ENCODE results near the gene RELL1. TPM values are rescaled to one million over a fixed set of nuclear protein-coding genes. Genes with fewer than 3 reads are reported as not detected.

The RELL1 gene
- total RNA-seq, 1 donor from 2014 or later = 22.2 TPM

DNA sequence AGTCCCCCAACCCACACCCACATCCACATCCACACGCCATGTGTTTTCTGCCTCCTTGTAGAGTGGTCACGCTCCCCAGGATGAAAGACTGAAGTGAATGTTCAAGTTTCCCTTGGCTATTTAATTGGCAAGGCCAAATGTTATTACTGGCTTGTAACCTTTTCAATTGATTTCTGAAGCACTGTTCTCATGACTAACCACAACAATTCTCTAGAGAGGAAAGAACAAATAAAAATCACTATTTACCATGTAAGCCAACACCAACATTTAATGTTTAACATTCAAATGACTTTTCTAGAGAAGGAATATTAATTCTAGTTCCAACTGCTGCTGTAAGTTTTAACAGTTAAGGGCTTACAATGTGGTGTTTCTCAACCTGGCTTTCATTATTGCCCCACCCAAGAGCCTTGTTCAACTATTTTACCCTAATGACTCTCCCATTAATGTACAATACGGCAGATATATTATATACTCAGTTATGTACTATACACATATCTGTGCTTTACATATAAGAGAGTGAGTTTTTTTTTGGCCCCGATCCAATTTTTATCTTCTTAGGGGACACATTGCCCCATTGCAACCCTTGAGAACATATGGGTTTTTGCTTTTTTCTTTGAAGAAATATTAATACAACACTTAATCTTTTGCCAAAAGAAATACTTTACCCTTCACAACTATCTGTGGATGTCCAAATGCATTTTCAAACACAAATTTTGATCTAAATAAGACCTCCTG lies 46.5 kb downstream of the RELL1 start:
- Mint-ChIP-seq H3K4me1 (ENCODE audit: low read depth) (no peaks in the 10 kb centered on the region), H3K27ac (no peak overlapping the region), H3K4me3 (ENCODE audit: low read depth) (no peak overlapping the region), H3K9me3 (no peaks in the 10 kb centered on the region), H3K36me3 (ENCODE audit: low read depth) (peaks cover 24% of the 10 kb centered on the region), H3K27me3 (ENCODE audit: low read depth) (no peaks in the 10 kb centered on the region)
- DNase-seq (ENCODE audit: low spot score) = no peak
- intact Hi-C loops (cut with micrococcal nuclease) = no loop called here

DNA sequence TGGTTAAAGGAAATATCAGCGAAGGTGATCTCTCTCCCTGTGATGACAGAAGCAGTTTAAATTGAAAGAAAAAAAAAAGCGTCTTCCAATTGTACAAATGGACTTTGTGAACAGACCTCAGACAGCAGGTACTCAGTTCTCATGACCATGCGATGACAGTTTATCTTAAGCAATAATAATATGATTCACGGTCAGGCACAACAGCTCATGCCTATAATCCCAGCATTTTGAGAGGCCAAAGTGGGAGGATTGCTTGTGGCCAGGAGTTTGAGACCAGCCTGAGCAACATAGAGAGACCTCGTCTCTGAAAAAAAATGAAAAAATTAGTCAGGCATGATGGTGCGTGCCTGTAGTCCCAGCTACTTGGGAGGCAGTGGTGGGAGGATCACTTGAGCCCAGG lies 51.0 kb downstream of the RELL1 start:
- H3K36me3 Mint-ChIP-seq (ENCODE audit: low read depth) = peaks cover 46% of the 10 kb centered on the region
- intact Hi-C loops (cut with micrococcal nuclease) = no loop called here

DNA sequence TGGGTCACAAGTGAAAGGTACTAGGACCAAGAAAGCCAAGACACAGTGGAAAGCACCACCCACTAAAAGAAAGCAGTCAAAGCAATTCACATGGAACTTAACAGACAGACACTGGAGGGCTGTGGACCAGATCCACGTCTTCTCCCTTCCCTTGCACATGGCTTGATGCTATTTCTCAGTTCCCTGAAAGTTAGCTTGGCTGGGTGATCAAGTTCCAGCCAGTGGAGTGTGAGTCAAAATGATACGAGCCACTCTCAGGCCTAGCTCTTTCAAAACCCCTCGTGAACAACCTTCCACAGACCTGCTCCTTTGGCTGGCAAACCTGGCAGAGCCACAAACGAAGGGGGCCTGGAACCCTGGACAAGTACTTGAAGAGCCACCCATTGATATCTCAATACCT lies 52.0 kb downstream of the RELL1 start:
- Mint-ChIP-seq H3K36me3 (ENCODE audit: low read depth) (peaks cover 55% of the 10 kb centered on the region), H3K4me1 (ENCODE audit: low read depth) (peaks cover 2% of the 10 kb centered on the region), H3K4me3 (ENCODE audit: low read depth) (no peak overlapping the region), H3K9me3 (no peaks in the 10 kb centered on the region), H3K27me3 (ENCODE audit: low read depth) (no peaks in the 10 kb centered on the region), H3K27ac (no peak overlapping the region)
- intact Hi-C loops (cut with micrococcal nuclease) = no loop called here
- no peak for DNase-seq (ENCODE audit: low spot score)

More for the DNA sequence above, 51.0 kb downstream of the RELL1 start:
- H3K9me3 Mint-ChIP-seq = no peaks in the 10 kb centered on the region
- no peak overlapping the region for H3K27ac Mint-ChIP-seq
- no peaks in the 10 kb centered on the region for H3K27me3 Mint-ChIP-seq (ENCODE audit: low read depth)
- no peak for DNase-seq (ENCODE audit: low spot score)
- no peak overlapping the region for H3K4me3 Mint-ChIP-seq (ENCODE audit: low read depth)
- peaks cover 2% of the 10 kb centered on the region for H3K4me1 Mint-ChIP-seq (ENCODE audit: low read depth)

DNA sequence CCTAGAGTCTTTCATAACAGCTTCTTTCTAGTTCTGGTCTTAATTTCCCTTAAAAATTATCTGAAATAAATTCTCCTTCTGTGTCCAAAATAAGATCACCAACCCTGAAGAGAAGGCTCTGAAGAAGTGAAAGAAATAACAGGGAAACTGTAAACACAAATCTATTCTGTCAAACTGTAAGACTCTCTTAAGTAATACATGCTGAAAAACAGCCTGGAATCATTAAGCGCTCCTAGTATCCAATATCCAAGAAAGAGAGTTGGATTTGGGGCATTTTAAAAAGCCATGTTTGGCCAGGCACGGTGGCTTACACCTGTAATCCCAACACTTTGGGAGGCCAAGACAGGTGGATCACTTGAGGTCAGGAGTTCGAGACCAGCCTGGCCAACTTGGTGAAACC lies 53.3 kb downstream of the RELL1 start:
- DNase-seq (ENCODE audit: low spot score) = no peak
- Mint-ChIP-seq H3K36me3 (ENCODE audit: low read depth) (peaks cover 63% of the 10 kb centered on the region), H3K4me1 (ENCODE audit: low read depth) (peaks cover 2% of the 10 kb centered on the region), H3K9me3 (no peaks in the 10 kb centered on the region), H3K4me3 (ENCODE audit: low read depth) (no peak overlapping the region), H3K27me3 (ENCODE audit: low read depth) (no peaks in the 10 kb centered on the region), H3K27ac (no peak overlapping the region)
- intact Hi-C loops (cut with micrococcal nuclease) = no loop called here

DNA sequence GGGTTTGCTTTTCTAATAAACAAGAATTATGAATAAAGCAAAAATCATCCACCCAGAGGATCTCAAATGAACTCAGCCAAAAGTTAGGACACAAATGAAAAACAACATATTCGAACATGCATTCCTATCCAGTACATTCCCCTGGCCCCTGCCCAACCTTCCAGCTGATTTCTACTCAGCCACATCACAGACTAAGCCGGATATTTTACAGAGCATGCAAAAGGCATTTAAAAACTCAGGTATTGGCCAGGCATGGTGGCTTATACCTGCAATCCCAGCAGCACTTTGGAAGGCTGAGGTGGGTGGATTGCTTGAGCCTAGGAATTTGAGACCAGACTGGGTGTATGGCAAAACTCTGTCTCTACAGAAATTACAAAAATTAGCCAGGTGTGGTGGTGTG lies 54.6 kb downstream of the RELL1 start:
- Mint-ChIP-seq H3K4me1 (ENCODE audit: low read depth) (peaks cover 2% of the 10 kb centered on the region), H3K27me3 (ENCODE audit: low read depth) (no peaks in the 10 kb centered on the region), H3K27ac (no peak overlapping the region), H3K36me3 (ENCODE audit: low read depth) (peaks cover 59% of the 10 kb centered on the region), H3K9me3 (no peaks in the 10 kb centered on the region), H3K4me3 (ENCODE audit: low read depth) (no peak overlapping the region)
- no peak for DNase-seq (ENCODE audit: low spot score)
- intact Hi-C loops (cut with micrococcal nuclease) = no loop called here

DNA sequence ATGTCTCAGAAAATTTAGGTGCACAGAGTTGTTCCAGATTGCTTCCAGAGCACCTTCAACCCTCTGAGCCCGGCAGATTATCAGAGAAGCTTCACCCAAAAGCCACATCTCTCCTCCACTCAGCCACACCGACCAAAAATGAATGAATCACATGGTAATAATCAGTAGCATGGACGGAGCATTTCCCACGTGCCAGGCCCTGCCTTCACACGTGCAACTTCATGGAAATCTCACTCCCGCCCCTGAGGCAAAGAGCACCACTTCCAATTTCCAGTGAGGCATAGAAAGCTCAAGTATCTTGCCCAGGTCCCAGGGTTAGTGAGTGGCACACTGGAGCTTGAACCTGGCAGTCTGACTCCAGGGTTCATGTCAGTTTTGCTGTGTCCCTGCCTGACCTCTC lies 56.5 kb downstream of the RELL1 start:
- H3K36me3 Mint-ChIP-seq (ENCODE audit: low read depth) = peaks cover 58% of the 10 kb centered on the region
- intact Hi-C loops (cut with micrococcal nuclease) = no loop called here
- no peak overlapping the region for H3K4me3 Mint-ChIP-seq (ENCODE audit: low read depth)
- no peaks in the 10 kb centered on the region for H3K27me3 Mint-ChIP-seq (ENCODE audit: low read depth)
- H3K9me3 Mint-ChIP-seq = no peaks in the 10 kb centered on the region
- DNase-seq (ENCODE audit: low spot score) = no peak
- peaks cover 2% of the 10 kb centered on the region for H3K4me1 Mint-ChIP-seq (ENCODE audit: low read depth)
- H3K27ac Mint-ChIP-seq = no peak overlapping the region

DNA sequence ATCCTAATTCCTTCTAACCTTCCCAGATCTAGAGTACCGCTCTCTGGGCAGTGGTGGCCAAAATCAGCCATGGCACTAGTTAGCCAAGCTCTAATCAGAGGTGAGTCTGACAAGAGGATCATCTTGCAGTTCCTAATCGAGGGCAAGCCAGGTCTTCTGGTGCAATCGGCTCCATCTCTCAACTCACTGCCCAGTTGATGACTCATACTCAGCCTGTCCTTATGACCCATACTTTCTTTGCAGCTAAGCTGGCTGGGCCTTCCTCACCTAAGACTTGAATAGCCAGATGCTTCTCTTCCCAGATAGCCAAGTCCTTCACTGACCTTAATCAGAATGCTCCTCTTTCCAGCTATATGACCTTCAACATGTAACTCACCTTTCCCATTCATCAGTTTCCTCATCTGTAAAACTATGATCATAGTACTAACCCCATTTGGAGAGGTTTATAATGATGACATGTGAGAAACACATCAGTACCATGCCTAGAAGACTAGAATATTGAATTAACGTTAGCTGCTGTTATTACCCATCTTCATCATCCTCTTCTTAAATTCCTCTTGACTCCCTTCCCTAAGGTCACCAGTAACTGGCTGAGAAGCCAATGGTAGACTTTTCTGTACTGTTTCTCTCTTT lies 57.1 kb downstream of the RELL1 start:
- no peaks in the 10 kb centered on the region for H3K4me1 Mint-ChIP-seq (ENCODE audit: low read depth)
- peaks cover 53% of the 10 kb centered on the region for H3K36me3 Mint-ChIP-seq (ENCODE audit: low read depth)
- H3K9me3 Mint-ChIP-seq = no peaks in the 10 kb centered on the region

DNA sequence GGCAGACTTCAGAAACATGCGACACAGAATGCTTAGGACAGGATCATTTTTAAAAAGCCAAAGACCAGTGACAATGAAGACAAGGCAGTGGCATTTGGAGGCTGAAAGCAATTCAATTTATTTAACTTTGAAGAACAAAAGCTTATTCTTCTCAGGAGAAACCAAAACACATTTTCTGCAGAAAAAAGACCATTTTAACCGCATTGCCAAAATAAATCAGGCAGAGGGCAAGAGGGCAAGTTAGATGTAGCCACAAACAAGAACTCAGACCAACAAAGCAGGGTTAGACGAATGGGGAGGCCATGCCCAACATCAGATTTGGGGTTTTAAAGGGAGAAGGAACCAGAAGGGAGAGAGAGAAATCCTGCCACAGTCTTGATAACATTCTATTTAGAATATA lies 58.9 kb downstream of the RELL1 start:
- Mint-ChIP-seq H3K4me3 (ENCODE audit: low read depth) (no peak overlapping the region), H3K27me3 (ENCODE audit: low read depth) (no peaks in the 10 kb centered on the region), H3K4me1 (ENCODE audit: low read depth) (no peaks in the 10 kb centered on the region), H3K9me3 (no peaks in the 10 kb centered on the region), H3K36me3 (ENCODE audit: low read depth) (peaks cover 58% of the 10 kb centered on the region), H3K27ac (no peak overlapping the region)
- no peak for DNase-seq (ENCODE audit: low spot score)
- intact Hi-C loops (cut with micrococcal nuclease) = no loop called here

More for the DNA sequence above, 57.1 kb downstream of the RELL1 start:
- no peak for DNase-seq (ENCODE audit: low spot score)
- Mint-ChIP-seq H3K27ac (no peak overlapping the region), H3K27me3 (ENCODE audit: low read depth) (no peaks in the 10 kb centered on the region), H3K4me3 (ENCODE audit: low read depth) (no peak overlapping the region)
- intact Hi-C loops (cut with micrococcal nuclease) = no loop called here

DNA sequence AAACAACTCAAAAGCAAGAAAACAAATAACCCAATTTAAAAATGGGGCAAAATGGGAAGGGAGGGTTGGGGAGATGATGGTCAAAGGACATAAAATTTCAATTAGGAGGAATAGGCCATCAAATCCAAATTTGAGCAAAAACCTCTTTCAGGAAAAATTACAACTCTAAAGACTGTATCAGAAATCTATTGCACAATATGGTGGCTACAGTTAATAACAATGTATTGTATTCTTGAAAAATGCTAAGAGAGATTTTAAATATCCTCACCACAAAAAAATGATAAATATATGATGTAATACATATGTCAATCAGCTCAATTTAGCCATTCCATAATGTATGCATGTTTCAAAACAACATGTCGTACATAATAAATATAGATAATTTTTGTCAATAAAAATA lies 60.7 kb downstream of the RELL1 start:
- Mint-ChIP-seq H3K27ac (no peak overlapping the region), H3K36me3 (ENCODE audit: low read depth) (peaks cover 52% of the 10 kb centered on the region), H3K27me3 (ENCODE audit: low read depth) (no peaks in the 10 kb centered on the region), H3K4me1 (ENCODE audit: low read depth) (no peaks in the 10 kb centered on the region), H3K9me3 (no peaks in the 10 kb centered on the region), H3K4me3 (ENCODE audit: low read depth) (no peak overlapping the region)
- DNase-seq (ENCODE audit: low spot score) = no peak
- intact Hi-C loops (cut with micrococcal nuclease) = no loop called here

DNA sequence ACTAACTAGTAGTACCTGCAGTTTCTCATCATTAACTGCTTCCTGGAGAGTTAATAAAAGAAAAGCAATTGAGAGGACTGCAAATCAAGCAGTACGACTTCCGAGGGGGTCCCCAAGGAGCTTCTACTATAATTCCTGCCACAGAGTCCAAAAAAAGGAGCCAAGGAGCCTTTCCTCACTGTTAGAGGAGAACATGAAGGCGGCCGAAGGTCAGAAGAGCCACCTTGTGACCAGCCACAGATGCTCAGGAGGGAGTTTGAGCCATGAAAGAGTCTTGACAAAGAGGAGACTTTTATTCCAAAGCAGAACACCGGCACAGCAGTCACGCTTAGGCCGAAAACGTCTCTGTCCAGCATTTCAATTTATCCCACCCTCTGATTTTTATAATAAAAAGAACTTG lies 62.2 kb downstream of the RELL1 start:
- intact Hi-C loops (cut with micrococcal nuclease) = no loop called here
- H3K36me3 Mint-ChIP-seq (ENCODE audit: low read depth) = peaks cover 40% of the 10 kb centered on the region
- DNase-seq (ENCODE audit: low spot score) = no peak
- H3K27me3 Mint-ChIP-seq (ENCODE audit: low read depth) = no peaks in the 10 kb centered on the region
- H3K9me3 Mint-ChIP-seq = no peaks in the 10 kb centered on the region
- no peak overlapping the region for H3K4me3 Mint-ChIP-seq (ENCODE audit: low read depth)
- H3K4me1 Mint-ChIP-seq (ENCODE audit: low read depth) = no peaks in the 10 kb centered on the region
- H3K27ac Mint-ChIP-seq = no peak overlapping the region

DNA sequence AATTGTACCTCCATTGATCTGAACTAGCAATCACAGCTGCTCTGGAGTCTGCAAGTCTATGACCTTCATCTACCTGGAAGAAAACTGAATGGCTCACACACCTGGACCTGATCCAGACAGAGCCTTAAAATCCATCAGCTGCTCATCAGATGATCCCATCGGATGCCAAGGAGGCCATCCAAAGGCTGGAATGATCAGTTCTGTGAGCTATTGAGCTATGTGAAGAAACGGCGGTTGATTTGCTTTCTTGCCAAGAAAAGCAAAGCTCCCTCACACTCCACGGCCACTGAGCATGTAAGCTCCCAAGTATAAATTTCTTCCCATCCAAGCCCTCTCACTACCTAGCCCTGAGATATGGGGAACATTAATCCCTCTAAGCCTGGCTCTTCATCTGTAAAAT lies 63.1 kb downstream of the RELL1 start:
- H3K27me3 Mint-ChIP-seq (ENCODE audit: low read depth) = no peaks in the 10 kb centered on the region
- H3K9me3 Mint-ChIP-seq = no peaks in the 10 kb centered on the region
- no peak for DNase-seq (ENCODE audit: low spot score)
- H3K4me1 Mint-ChIP-seq (ENCODE audit: low read depth) = no peaks in the 10 kb centered on the region
- no peak overlapping the region for H3K4me3 Mint-ChIP-seq (ENCODE audit: low read depth)
- no peak overlapping the region for H3K27ac Mint-ChIP-seq
- H3K36me3 Mint-ChIP-seq (ENCODE audit: low read depth) = peaks cover 35% of the 10 kb centered on the region
- intact Hi-C loops (cut with micrococcal nuclease) = no loop called here

DNA sequence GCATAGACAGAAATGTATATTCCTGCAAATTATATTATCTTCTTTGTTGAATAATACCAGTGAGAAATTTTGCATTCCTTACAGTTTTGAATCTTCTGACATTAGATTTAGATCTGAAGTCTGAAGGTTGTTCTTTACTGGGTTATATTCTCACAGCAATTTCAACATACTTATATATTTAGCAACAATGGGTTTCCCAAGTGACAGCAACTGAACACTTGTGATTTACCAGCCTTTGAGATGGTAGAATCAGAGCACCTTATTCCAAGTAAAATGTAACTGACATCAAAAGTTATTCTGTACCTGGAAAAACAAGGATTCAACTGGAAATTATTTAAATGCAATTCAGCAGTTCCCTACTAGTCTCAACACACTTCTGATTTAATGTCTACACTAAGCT lies 66.0 kb downstream of the RELL1 start:
- Mint-ChIP-seq H3K27me3 (ENCODE audit: low read depth) (no peaks in the 10 kb centered on the region), H3K9me3 (no peaks in the 10 kb centered on the region), H3K4me1 (ENCODE audit: low read depth) (peaks cover 12% of the 10 kb centered on the region), H3K4me3 (ENCODE audit: low read depth) (no peak overlapping the region), H3K27ac (no peak overlapping the region), H3K36me3 (ENCODE audit: low read depth) (peaks cover 25% of the 10 kb centered on the region)
- intact Hi-C loops (cut with micrococcal nuclease) = no loop called here
- no peak for DNase-seq (ENCODE audit: low spot score)

DNA sequence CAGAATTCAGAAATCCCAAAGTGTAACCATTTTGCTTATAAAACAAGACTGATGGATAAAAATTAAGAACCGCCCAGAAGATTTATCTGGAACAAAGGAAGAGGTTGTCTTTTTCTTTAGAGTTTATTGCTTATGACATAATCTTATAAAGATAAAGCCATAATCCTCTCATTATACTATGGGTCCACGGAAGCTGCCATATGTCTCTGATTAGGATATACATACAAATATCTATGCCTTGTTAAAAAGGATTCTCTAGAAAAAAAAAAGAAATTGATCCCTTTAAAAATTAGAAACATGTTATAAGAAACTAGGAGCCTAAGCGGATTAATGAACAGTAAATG lies 70.5 kb downstream of the RELL1 start:
- Mint-ChIP-seq H3K4me3 (ENCODE audit: low read depth) (no peak overlapping the region), H3K4me1 (ENCODE audit: low read depth) (peaks cover 14% of the 10 kb centered on the region), H3K9me3 (no peaks in the 10 kb centered on the region), H3K27me3 (ENCODE audit: low read depth) (no peaks in the 10 kb centered on the region), H3K27ac (no peak overlapping the region), H3K36me3 (ENCODE audit: low read depth) (peaks cover 17% of the 10 kb centered on the region)
- intact Hi-C loops (cut with micrococcal nuclease) = no loop called here
- DNase-seq (ENCODE audit: low spot score) = no peak

Measured in activated T-helper 2 cell treated with anti-CD3 and anti-CD28 coated beads, Interferon-gamma antibody, Interleukin-2, Interleukin-4, amounts not matched to agents 10 μg/mL and 5 μg/mL and 100 μg/mL, durations not matched to agents 14 hours and 24 hours and 36 hours (primary cell).